Gastroesophageal sphincter (tissue), 4 donors: ENCODE measurements around the gene UBE2E2. TPM values are rescaled to one million over a fixed set of nuclear protein-coding genes. Genes with fewer than 3 reads are reported as not detected.

ENCODE experiments used
- ATAC-seq: fragments of 150-250 bp; one replicate; pipeline ENCODE4 v1.9.1; 2016; ENCODE audit warnings: mild to moderate bottlenecking, moderate library complexity
- H3K27ac ChIP-seq, 4 donors: fragments of 200-600 bp; sonication (generic) in 3 of 4; 1 replicate in 3 of 4; 2 replicates in 1 of 4; pipeline ENCODE4 v1.5.1; 2016 to 2019
- H3K27me3 ChIP-seq: fragments of 200-600 bp; sonication (generic); one replicate; pipeline ENCODE4 v1.5.1; 2019
- H3K36me3 ChIP-seq, 2 donors: fragments of 200-600 bp; sonication (generic); one replicate each; pipeline ENCODE4 v1.5.1; 2019; ENCODE audit warnings: control low read depth in 1 of 2
- H3K4me1 ChIP-seq, 3 donors: fragments of 200-600 bp; sonication (generic); 1 replicate in 2 of 3; 2 replicates in 1 of 3; pipeline ENCODE4 v1.5.1; 2016 to 2019; ENCODE audit warnings: control low read depth in 2 of 3
- H3K4me3 ChIP-seq, 2 donors: fragments of 200-600 bp; sonication (generic); one replicate each; pipeline ENCODE4 v1.5.1; 2019; ENCODE audit warnings: mild to moderate bottlenecking in 1 of 2, moderate library complexity in 1 of 2
- H3K9me3 ChIP-seq, 3 donors: fragments of 200-600 bp; sonication (generic); one replicate each; pipeline ENCODE4 v1.5.1; 2017 to 2019; ENCODE audit warnings: control low read depth in 2 of 3
- CTCF ChIP-seq, 4 experiments: fragments of 200-600 bp in 2 of 4; fragments of 450-650 bp in 2 of 4; sonication (generic) in 1 of 4; IDR thresholded peaks; one replicate each; pipeline ENCODE4 v1.5.1; 2017 to 2019; ENCODE audit warnings: antibody characterized with exemption in 4 of 4, mild to moderate bottlenecking in 2 of 4, moderate library complexity in 2 of 4
- EP300 ChIP-seq: sonication (generic); formaldehyde crosslinking; IDR thresholded peaks from one replicate; pipeline ENCODE4 v1.6.1; 2017; ENCODE audit warnings: antibody characterized with exemption, mild to moderate bottlenecking
- POLR2A ChIP-seq, 2 donors: fragments of 450-650 bp; IDR thresholded peaks; one replicate each; pipeline ENCODE4 v1.6.1; 2017; ENCODE audit warnings: antibody characterized with exemption in 2 of 2, mild to moderate bottlenecking in 2 of 2, moderate library complexity in 1 of 2
- POLR2AphosphoS5 ChIP-seq: sonication (generic); formaldehyde crosslinking; IDR thresholded peaks from one replicate; pipeline ENCODE4 v1.6.1; 2017; ENCODE audit warnings: antibody characterized with exemption
- WGBS, 2 donors: methylation state at CpG; one replicate each; pipeline ENCODE4 v1.1.5; 2018; ENCODE audit warnings: low coverage in 1 of 2; 5-methylcytosine and 5-hydroxymethylcytosine counted together
- total RNA-seq, 4 donors: library from RNA; depleted of rRNA; stranded (reverse); fragments of >200 nt; gene quantifications; one replicate each; pipeline ENCODE4 v1.1.0, GENCODE V29; 2016

UBE2E2 gene
- total RNA-seq, 4 donors from 2014 or later, result 35.8 to 114 (median 70.2) TPM

GRCh38 chr3:23254835-23255234, 51.7 kb downstream of the UBE2E2 start:
- H3K4me1 ChIP-seq, result peaks cover 0 to 33% (median 0%) of the 10 kb centered on the region in 3 donors
- WGBS, 2 donors, result 56 to 87% methylated on average over 2 to 3 of the region's 3 CpGs
- TF ChIP-seq POLR2AphosphoS5 (no peak), EP300 (no peak), CTCF (IDR thresholded peaks at IDR 0.05) (no peak), POLR2A (IDR thresholded peaks at IDR 0.05) (no peak)
- no peaks in the 10 kb centered on the region for H3K36me3 ChIP-seq
- H3K9me3 ChIP-seq, result no peaks in the 10 kb centered on the region
- no peak for ATAC-seq
- H3K4me3 ChIP-seq, result no peak overlapping the region
- H3K27me3 ChIP-seq, result no peaks in the 10 kb centered on the region
- no peak overlapping the region for H3K27ac ChIP-seq

- Histone ChIP-seq H3K27ac (no peak overlapping the region), H3K4me3 (no peak overlapping the region), H3K4me1 (peaks cover 0 to 30% (median 0%) of the 10 kb centered on the region in 3 donors), H3K27me3 (no peaks in the 10 kb centered on the region), H3K9me3 (no peaks in the 10 kb centered on the region), H3K36me3 (no peaks in the 10 kb centered on the region)
- TF ChIP-seq CTCF (IDR thresholded peaks at IDR 0.05), result no peak
- no peak for TF ChIP-seq POLR2AphosphoS5
- TF ChIP-seq EP300, result no peak
- no peak for TF ChIP-seq POLR2A (IDR thresholded peaks at IDR 0.05)
- WGBS, 2 donors, result 51 to 59% methylated on average over 5 of the region's 5 CpGs
- ATAC-seq, result no peak
These were observed 53.8 kb downstream of the UBE2E2 start for GRCh38 chr3:23256741-23257435.

- no peaks in the 10 kb centered on the region for H3K9me3 ChIP-seq
- H3K4me3 ChIP-seq, result no peak overlapping the region
- no peak overlapping the region for H3K27ac ChIP-seq
- peaks cover 0 to 27% (median 0%) of the 10 kb centered on the region in 3 donors for H3K4me1 ChIP-seq
- no peaks in the 10 kb centered on the region for H3K36me3 ChIP-seq
- ATAC-seq, result no peak
- TF ChIP-seq POLR2A (IDR thresholded peaks at IDR 0.05) (no peak), POLR2AphosphoS5 (no peak), CTCF (IDR thresholded peaks at IDR 0.05) (no peak), EP300 (no peak)
- WGBS, 2 donors, result 87 to 98% methylated on average over 4 to 6 of the region's 6 CpGs
- H3K27me3 ChIP-seq, result no peaks in the 10 kb centered on the region
These were observed 55.0 kb downstream of the UBE2E2 start for GRCh38 chr3:23258110-23258509.

GRCh38 chr3:23259515-23259914, 56.4 kb downstream of the UBE2E2 start:
- Histone ChIP-seq H3K4me1 (peaks cover 0 to 24% (median 0%) of the 10 kb centered on the region in 3 donors), H3K27ac (no peak overlapping the region), H3K27me3 (no peaks in the 10 kb centered on the region), H3K9me3 (no peaks in the 10 kb centered on the region), H3K4me3 (no peak overlapping the region), H3K36me3 (no peaks in the 10 kb centered on the region)
- TF ChIP-seq POLR2AphosphoS5 (no peak), CTCF (IDR thresholded peaks at IDR 0.05) (no peak), POLR2A (IDR thresholded peaks at IDR 0.05) (no peak), EP300 (no peak)
- ATAC-seq, result no peak
- 50 to 62% methylated on average over 2 of the region's 2 CpGs for WGBS, 2 donors

GRCh38 chr3:23262766-23263165, 59.6 kb downstream of the UBE2E2 start:
- 80 to 100% methylated on average over 1 of the region's 1 CpG for WGBS, 2 donors
- TF ChIP-seq CTCF (IDR thresholded peaks at IDR 0.05), result no peak
- TF ChIP-seq POLR2A (IDR thresholded peaks at IDR 0.05), result no peak
- no peak for TF ChIP-seq POLR2AphosphoS5
- no peak for TF ChIP-seq EP300

More at GRCh38 chr3:23262766-23263165, 59.6 kb downstream of the UBE2E2 start:
- Histone ChIP-seq H3K4me3 (no peak overlapping the region), H3K27me3 (no peaks in the 10 kb centered on the region), H3K27ac (no peak overlapping the region), H3K9me3 (no peaks in the 10 kb centered on the region), H3K36me3 (no peaks in the 10 kb centered on the region), H3K4me1 (peaks cover 0 to 5% (median 0%) of the 10 kb centered on the region in 3 donors)
- ATAC-seq, result no peak
